ENCODE data around the gene QKI. TPM values are rescaled to one million over a fixed set of nuclear protein-coding genes. Genes with fewer than 3 reads are reported as not detected.
"Not testable (repeated sequence)": the region's sequence is repeated elsewhere in the genome, so short reads cannot be mapped to it uniquely, and the experiment has no call there.

QKI gene
- total RNA-seq, 1 donor from 2014 or later: 290 TPM

GRCh38 chr6:163384510-163384909, 30.0 kb upstream of the QKI start:
- H3K4me1 Mint-ChIP-seq (ENCODE audit: unreplicated experiment): peaks cover 10% of the 10 kb centered on the region
- no peaks in the 10 kb centered on the region for H3K36me3 Mint-ChIP-seq (ENCODE audit: unreplicated experiment)
- no peak for TF ChIP-seq CTCF (IDR thresholded peaks at IDR 0.05)
- no peaks in the 10 kb centered on the region for H3K27me3 Mint-ChIP-seq (ENCODE audit: unreplicated experiment)
- no peak overlapping the region for H3K4me3 Mint-ChIP-seq (ENCODE audit: unreplicated experiment)
- H3K27ac Mint-ChIP-seq (ENCODE audit: unreplicated experiment): no peak overlapping the region
- H3K9me3 Mint-ChIP-seq (ENCODE audit: unreplicated experiment): no peaks in the 10 kb centered on the region
- DNase-seq (ENCODE audit: extremely low spot score, unreplicated experiment): no peak

GRCh38 chr6:163385503-163385902, 29.0 kb upstream of the QKI start:
- not testable (repeated sequence) for DNase-seq (ENCODE audit: extremely low spot score, unreplicated experiment); H3K4me3 Mint-ChIP-seq (ENCODE audit: unreplicated experiment); H3K9me3 Mint-ChIP-seq (ENCODE audit: unreplicated experiment); H3K36me3 Mint-ChIP-seq (ENCODE audit: unreplicated experiment); H3K27ac Mint-ChIP-seq (ENCODE audit: unreplicated experiment); H3K27me3 Mint-ChIP-seq (ENCODE audit: unreplicated experiment)
- H3K4me1 Mint-ChIP-seq (ENCODE audit: unreplicated experiment): peaks cover 12% of the 10 kb centered on the region

- Mint-ChIP-seq H3K4me3 (ENCODE audit: unreplicated experiment) (no peak overlapping the region), H3K9me3 (ENCODE audit: unreplicated experiment) (no peaks in the 10 kb centered on the region), H3K4me1 (ENCODE audit: unreplicated experiment) (peaks cover 12% of the 10 kb centered on the region), H3K27me3 (ENCODE audit: unreplicated experiment) (no peaks in the 10 kb centered on the region), H3K36me3 (ENCODE audit: unreplicated experiment) (no peaks in the 10 kb centered on the region), H3K27ac (ENCODE audit: unreplicated experiment) (no peak overlapping the region)
- peak; percentile 30 for DNase-seq (ENCODE audit: extremely low spot score, unreplicated experiment)
- no peak for TF ChIP-seq CTCF (IDR thresholded peaks at IDR 0.05)
These were observed 28.1 kb upstream of the QKI start for GRCh38 chr6:163386329-163386908.

GRCh38 chr6:163387317-163387716, 27.2 kb upstream of the QKI start:
- no peaks in the 10 kb centered on the region for H3K27me3 Mint-ChIP-seq (ENCODE audit: unreplicated experiment)
- no peak overlapping the region for H3K4me3 Mint-ChIP-seq (ENCODE audit: unreplicated experiment)
- H3K9me3 Mint-ChIP-seq (ENCODE audit: unreplicated experiment): no peaks in the 10 kb centered on the region
- DNase-seq (ENCODE audit: extremely low spot score, unreplicated experiment): peak; percentile 38
- peaks cover 14% of the 10 kb centered on the region for H3K4me1 Mint-ChIP-seq (ENCODE audit: unreplicated experiment)
- H3K36me3 Mint-ChIP-seq (ENCODE audit: unreplicated experiment): no peaks in the 10 kb centered on the region
- H3K27ac Mint-ChIP-seq (ENCODE audit: unreplicated experiment): no peak overlapping the region
- no peak for TF ChIP-seq CTCF (IDR thresholded peaks at IDR 0.05)

GRCh38 chr6:163389354-163389753, 25.2 kb upstream of the QKI start:
- no peaks in the 10 kb centered on the region for H3K27me3 Mint-ChIP-seq (ENCODE audit: unreplicated experiment)
- no peak overlapping the region for H3K27ac Mint-ChIP-seq (ENCODE audit: unreplicated experiment)
- H3K9me3 Mint-ChIP-seq (ENCODE audit: unreplicated experiment): no peaks in the 10 kb centered on the region
- no peak overlapping the region for H3K4me3 Mint-ChIP-seq (ENCODE audit: unreplicated experiment)
- no peak for TF ChIP-seq CTCF (IDR thresholded peaks at IDR 0.05)
- no peak for DNase-seq (ENCODE audit: extremely low spot score, unreplicated experiment)
- H3K4me1 Mint-ChIP-seq (ENCODE audit: unreplicated experiment): peaks cover 22% of the 10 kb centered on the region
- H3K36me3 Mint-ChIP-seq (ENCODE audit: unreplicated experiment): no peaks in the 10 kb centered on the region

GRCh38 chr6:163390770-163391169, 23.7 kb upstream of the QKI start:
- no peak for TF ChIP-seq CTCF (IDR thresholded peaks at IDR 0.05)
- no peak overlapping the region for H3K4me3 Mint-ChIP-seq (ENCODE audit: unreplicated experiment)
- H3K36me3 Mint-ChIP-seq (ENCODE audit: unreplicated experiment): no peaks in the 10 kb centered on the region
- H3K9me3 Mint-ChIP-seq (ENCODE audit: unreplicated experiment): no peaks in the 10 kb centered on the region
- DNase-seq (ENCODE audit: extremely low spot score, unreplicated experiment): no peak
- peaks cover 22% of the 10 kb centered on the region for H3K4me1 Mint-ChIP-seq (ENCODE audit: unreplicated experiment)
- no peak overlapping the region for H3K27ac Mint-ChIP-seq (ENCODE audit: unreplicated experiment)
- H3K27me3 Mint-ChIP-seq (ENCODE audit: unreplicated experiment): no peaks in the 10 kb centered on the region

Data from osteocyte (in vitro differentiated cells).